HepG2 (cell line): ENCODE data around the gene TMC8. TPM values are rescaled to one million over a fixed set of nuclear protein-coding genes. Genes with fewer than 3 reads are reported as not detected.

Experiments used
- BCL6 ChIP-seq: IDR thresholded peaks from 2 replicates; pipeline ENCODE4 v1.6.1; 2016; ENCODE audit warnings: missing genetic modification reagents, missing compliant biosample characterization
- CHD4 ChIP-seq: fragments of 200-600 bp; sonication (generic); IDR thresholded peaks from 2 replicates; pipeline ENCODE4 v1.7.0; 2017; ENCODE audit warnings: mild to moderate bottlenecking, low read length, borderline replicate concordance
- CREM ChIP-seq, 2 experiments: sonication (generic) in 1 of 2; formaldehyde crosslinking in 1 of 2; IDR thresholded peaks; 2 replicates each; pipeline versions ENCODE4 v1.4.0 to v1.6.1; 2016 to 2020; ENCODE audit warnings: antibody characterized with exemption in 1 of 2, mild to moderate bottlenecking in 1 of 2, missing genetic modification reagents in 1 of 2
- FOXA1 ChIP-seq, 2 experiments: fragments of 450-650 bp in 1 of 2; sonication (generic) in 1 of 2; formaldehyde crosslinking in 1 of 2; IDR thresholded peaks; 2 replicates each; pipeline versions ENCODE4 v1.4.0 to v1.6.1; 2016 to 2020; ENCODE audit warnings: missing genetic modification reagents in 1 of 2
- HNF4A ChIP-seq: sonication (generic); formaldehyde crosslinking; IDR thresholded peaks from 2 replicates; pipeline ENCODE4 v1.4.0; 2020; ENCODE audit warnings: missing genetic modification reagents
- KDM2A ChIP-seq: sonication (generic); formaldehyde crosslinking; IDR thresholded peaks from 2 replicates; pipeline ENCODE4 v1.4.0; 2020; ENCODE audit warnings: low read depth, missing genetic modification reagents, borderline replicate concordance
- NR2F6 ChIP-seq, 2 experiments: IDR thresholded peaks; 2 replicates each; pipeline ENCODE4 v1.6.1; 2016; ENCODE audit warnings: antibody characterized with exemption in 1 of 2, mild to moderate bottlenecking in 1 of 2
- PITX1 ChIP-seq: sonication (generic); formaldehyde crosslinking; IDR thresholded peaks from 2 replicates; pipeline ENCODE4 v1.5.1; 2020; ENCODE audit warnings: mild to moderate bottlenecking, missing genetic modification reagents
- RXRB ChIP-seq: IDR thresholded peaks from 2 replicates; pipeline ENCODE4 v1.6.1; 2016; ENCODE audit warnings: borderline replicate concordance, missing genetic modification reagents, missing compliant biosample characterization
- ZBTB20 ChIP-seq: sonication (generic); formaldehyde crosslinking; IDR thresholded peaks from 2 replicates; pipeline ENCODE4 v1.8.1; 2023; ENCODE audit warnings: missing genetic modification reagents, low read depth, mild to moderate bottlenecking, borderline replicate concordance
- ZBTB33 ChIP-seq: sonication (generic); formaldehyde crosslinking; IDR thresholded peaks from 2 replicates; pipeline ENCODE4 v1.4.0; 2020; ENCODE audit warnings: missing genetic modification reagents
- ZFYVE20 ChIP-seq: sonication (generic); formaldehyde crosslinking; IDR thresholded peaks from 2 replicates; pipeline ENCODE4 v1.8.0; 2023; ENCODE audit warnings: low read depth, mild to moderate bottlenecking, moderate library complexity, missing genetic modification reagents, borderline replicate concordance
- ZNF138 ChIP-seq: sonication (generic); formaldehyde crosslinking; IDR thresholded peaks from 2 replicates; pipeline ENCODE4 v1.5.0; 2020; ENCODE audit warnings: mild to moderate bottlenecking, low read depth, missing genetic modification reagents
- ZNF841 ChIP-seq: sonication (generic); formaldehyde crosslinking; IDR thresholded peaks from 2 replicates; pipeline ENCODE4 v1.8.1; 2023; ENCODE audit warnings: missing genetic modification reagents, borderline replicate concordance
- polyA plus RNA-seq, 8 experiments: library from polyadenylated mRNA; depleted of rRNA in 3 of 8; stranded (reverse) in 7 of 8; unstranded in 1 of 8; fragments of >200 nt; fragmentation: Illumina TruSeq in 4 of 8; extraction: Trizol in 4 of 8; gene quantifications; 2 replicates each; pipeline versions ENCODE4 v1.2.1 to v1.2.3, GENCODE V29; 2011 to 2016; ENCODE audit warnings: low read depth in 4 of 8, missing spikeins in 1 of 8, mixed read lengths in 1 of 8; ENCODE audit not compliant: insufficient read depth in 1 of 8
- total RNA-seq, 5 experiments: library from RNA; depleted of rRNA; stranded (reverse); fragments of >200 nt; fragmentation: Illumina TruSeq; extraction: Trizol; gene quantifications; 2 replicates each; pipeline ENCODE4 v1.2.3, GENCODE V29; 2016; ENCODE audit warnings: low read depth in 1 of 5
- TF ChIP-seq, protein P1 (sequence below): sonication (generic); formaldehyde crosslinking; IDR thresholded peaks from 2 replicates; pipeline ENCODE4 v1.5.1; 2020; ENCODE audit warnings: missing genetic modification reagents, mild to moderate bottlenecking, borderline replicate concordance
- TF ChIP-seq, protein P2 (sequence below): sonication (generic); formaldehyde crosslinking; IDR thresholded peaks from 2 replicates; pipeline ENCODE4 v1.5.1; 2020; ENCODE audit warnings: mild to moderate bottlenecking, missing genetic modification reagents, borderline replicate concordance
- TF ChIP-seq, protein P3 (sequence below): sonication (generic); formaldehyde crosslinking; IDR thresholded peaks from 2 replicates; pipeline ENCODE4 v1.4.0; 2020; ENCODE audit warnings: missing genetic modification reagents, mild to moderate bottlenecking, borderline replicate concordance

Gene TMC8
- total and polyA plus RNA-seq, 2 of the 13 experiments (the other 11 are each of a cell fraction or from before 2014, with no cell fraction given), result 0.53 to 7.8 TPM

DNA sequence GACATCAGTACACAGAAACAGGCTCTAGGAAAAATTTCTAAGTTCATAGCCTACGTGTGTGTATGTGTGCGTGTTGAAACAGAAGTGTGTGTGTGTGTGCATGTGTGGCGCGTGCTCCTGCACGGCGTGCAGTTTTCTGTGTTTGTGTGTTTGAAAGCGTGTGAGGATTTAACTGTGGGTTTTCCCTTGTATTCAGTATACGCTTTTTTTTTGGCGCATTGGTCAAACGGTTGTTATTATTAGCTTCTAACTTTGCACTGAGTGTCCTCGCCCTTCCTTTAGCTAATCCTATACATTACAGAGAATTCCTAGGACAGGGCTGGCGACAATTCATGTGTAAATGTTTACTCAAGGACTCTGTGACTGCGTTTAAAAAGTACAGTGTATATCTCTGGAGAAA, 25.0 kb upstream of the TMC8 start (continued):
- TF ChIP-seq, protein P1, sequence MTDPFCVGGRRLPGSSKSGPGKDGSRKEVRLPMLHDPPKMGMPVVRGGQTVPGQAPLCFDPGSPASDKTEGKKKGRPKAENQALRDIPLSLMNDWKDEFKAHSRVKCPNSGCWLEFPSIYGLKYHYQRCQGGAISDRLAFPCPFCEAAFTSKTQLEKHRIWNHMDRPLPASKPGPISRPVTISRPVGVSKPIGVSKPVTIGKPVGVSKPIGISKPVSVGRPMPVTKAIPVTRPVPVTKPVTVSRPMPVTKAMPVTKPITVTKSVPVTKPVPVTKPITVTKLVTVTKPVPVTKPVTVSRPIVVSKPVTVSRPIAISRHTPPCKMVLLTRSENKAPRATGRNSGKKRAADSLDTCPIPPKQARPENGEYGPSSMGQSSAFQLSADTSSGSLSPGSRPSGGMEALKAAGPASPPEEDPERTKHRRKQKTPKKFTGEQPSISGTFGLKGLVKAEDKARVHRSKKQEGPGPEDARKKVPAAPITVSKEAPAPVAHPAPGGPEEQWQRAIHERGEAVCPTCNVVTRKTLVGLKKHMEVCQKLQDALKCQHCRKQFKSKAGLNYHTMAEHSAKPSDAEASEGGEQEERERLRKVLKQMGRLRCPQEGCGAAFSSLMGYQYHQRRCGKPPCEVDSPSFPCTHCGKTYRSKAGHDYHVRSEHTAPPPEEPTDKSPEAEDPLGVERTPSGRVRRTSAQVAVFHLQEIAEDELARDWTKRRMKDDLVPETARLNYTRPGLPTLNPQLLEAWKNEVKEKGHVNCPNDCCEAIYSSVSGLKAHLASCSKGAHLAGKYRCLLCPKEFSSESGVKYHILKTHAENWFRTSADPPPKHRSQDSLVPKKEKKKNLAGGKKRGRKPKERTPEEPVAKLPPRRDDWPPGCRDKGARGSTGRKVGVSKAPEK, result 0 out of 2 replicates have a peak, but pooled peaks have one; percentile 47
- TF ChIP-seq ZFYVE20 (CRISPR knock-in tag), result no peak
- no peak for TF ChIP-seq ZNF138
- peak; percentile 50; the same call in 1 of the 2 replicates for TF ChIP-seq HNF4A (CRISPR knock-in tag)
- peak; percentile 56; the same call in 1 of the 2 replicates for TF ChIP-seq KDM2A
- peak; percentile 53; the same call in 1 of the 2 replicates for TF ChIP-seq CHD4
- peak; percentile 72 for TF ChIP-seq PITX1 (CRISPR knock-in tag)
- no peak for TF ChIP-seq FOXA1 (IDR thresholded peaks at IDR 0.05)
- peak; percentile 14; the same call in 1 of the 2 replicates for TF ChIP-seq FOXA1 (CRISPR knock-in tag; IDR thresholded peaks at IDR 0.05)
- peak; percentile 53 for TF ChIP-seq ZBTB33 (CRISPR knock-in tag)
- peak; percentile 99 for TF ChIP-seq ZBTB20 (CRISPR knock-in tag)
- no peak for TF ChIP-seq ZNF841 (CRISPR knock-in tag)
- peak; percentile 64; the same call in 1 of the 2 replicates for TF ChIP-seq BCL6 (CRISPR knock-in tag)
- TF ChIP-seq, protein P2, sequence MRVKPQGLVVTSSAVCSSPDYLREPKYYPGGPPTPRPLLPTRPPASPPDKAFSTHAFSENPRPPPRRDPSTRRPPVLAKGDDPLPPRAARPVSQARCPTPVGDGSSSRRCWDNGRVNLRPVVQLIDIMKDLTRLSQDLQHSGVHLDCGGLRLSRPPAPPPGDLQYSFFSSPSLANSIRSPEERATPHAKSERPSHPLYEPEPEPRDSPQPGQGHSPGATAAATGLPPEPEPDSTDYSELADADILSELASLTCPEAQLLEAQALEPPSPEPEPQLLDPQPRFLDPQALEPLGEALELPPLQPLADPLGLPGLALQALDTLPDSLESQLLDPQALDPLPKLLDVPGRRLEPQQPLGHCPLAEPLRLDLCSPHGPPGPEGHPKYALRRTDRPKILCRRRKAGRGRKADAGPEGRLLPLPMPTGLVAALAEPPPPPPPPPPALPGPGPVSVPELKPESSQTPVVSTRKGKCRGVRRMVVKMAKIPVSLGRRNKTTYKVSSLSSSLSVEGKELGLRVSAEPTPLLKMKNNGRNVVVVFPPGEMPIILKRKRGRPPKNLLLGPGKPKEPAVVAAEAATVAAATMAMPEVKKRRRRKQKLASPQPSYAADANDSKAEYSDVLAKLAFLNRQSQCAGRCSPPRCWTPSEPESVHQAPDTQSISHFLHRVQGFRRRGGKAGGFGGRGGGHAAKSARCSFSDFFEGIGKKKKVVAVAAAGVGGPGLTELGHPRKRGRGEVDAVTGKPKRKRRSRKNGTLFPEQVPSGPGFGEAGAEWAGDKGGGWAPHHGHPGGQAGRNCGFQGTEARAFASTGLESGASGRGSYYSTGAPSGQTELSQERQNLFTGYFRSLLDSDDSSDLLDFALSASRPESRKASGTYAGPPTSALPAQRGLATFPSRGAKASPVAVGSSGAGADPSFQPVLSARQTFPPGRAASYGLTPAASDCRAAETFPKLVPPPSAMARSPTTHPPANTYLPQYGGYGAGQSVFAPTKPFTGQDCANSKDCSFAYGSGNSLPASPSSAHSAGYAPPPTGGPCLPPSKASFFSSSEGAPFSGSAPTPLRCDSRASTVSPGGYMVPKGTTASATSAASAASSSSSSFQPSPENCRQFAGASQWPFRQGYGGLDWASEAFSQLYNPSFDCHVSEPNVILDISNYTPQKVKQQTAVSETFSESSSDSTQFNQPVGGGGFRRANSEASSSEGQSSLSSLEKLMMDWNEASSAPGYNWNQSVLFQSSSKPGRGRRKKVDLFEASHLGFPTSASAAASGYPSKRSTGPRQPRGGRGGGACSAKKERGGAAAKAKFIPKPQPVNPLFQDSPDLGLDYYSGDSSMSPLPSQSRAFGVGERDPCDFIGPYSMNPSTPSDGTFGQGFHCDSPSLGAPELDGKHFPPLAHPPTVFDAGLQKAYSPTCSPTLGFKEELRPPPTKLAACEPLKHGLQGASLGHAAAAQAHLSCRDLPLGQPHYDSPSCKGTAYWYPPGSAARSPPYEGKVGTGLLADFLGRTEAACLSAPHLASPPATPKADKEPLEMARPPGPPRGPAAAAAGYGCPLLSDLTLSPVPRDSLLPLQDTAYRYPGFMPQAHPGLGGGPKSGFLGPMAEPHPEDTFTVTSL (CRISPR knock-in tag), result peak; percentile 64; the same call in 1 of the 2 replicates
- TF ChIP-seq NR2F6 (IDR thresholded peaks at IDR 0.05), result 0 out of 2 replicates have a peak, but pooled peaks have one; percentile 48
- TF ChIP-seq NR2F6 (CRISPR knock-in tag; IDR thresholded peaks at IDR 0.05), result no peak
- TF ChIP-seq, protein P3, sequence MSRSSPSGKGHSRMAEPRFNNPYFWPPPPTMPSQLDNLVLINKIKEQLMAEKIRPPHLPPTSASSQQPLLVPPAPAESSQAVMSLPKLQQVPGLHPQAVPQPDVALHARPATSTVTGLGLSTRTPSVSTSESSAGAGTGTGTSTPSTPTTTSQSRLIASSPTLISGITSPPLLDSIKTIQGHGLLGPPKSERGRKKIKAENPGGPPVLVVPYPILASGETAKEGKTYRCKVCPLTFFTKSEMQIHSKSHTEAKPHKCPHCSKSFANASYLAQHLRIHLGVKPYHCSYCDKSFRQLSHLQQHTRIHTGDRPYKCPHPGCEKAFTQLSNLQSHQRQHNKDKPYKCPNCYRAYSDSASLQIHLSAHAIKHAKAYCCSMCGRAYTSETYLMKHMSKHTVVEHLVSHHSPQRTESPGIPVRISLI (CRISPR knock-in tag), result peak; percentile 68; the same call in 1 of the 2 replicates
- 0 out of 2 replicates have a peak, but pooled peaks have one; percentile 23 for TF ChIP-seq CREM (IDR thresholded peaks at IDR 0.05)
- TF ChIP-seq CREM (CRISPR knock-in tag; IDR thresholded peaks at IDR 0.05), result no peak
- TF ChIP-seq RXRB (CRISPR knock-in tag), result peak; percentile 32; the same call in 1 of the 2 replicates
